Gastroesophageal sphincter (tissue), 3 donors: ENCODE data around the gene RFX3.

Experiments used
- CTCF ChIP-seq, 4 experiments: fragments of 200-600 bp in 2 of 4; fragments of 450-650 bp in 2 of 4; sonication (generic) in 1 of 4; IDR thresholded peaks; one replicate each; pipeline ENCODE4 v1.5.1; 2017 to 2019; ENCODE audit warnings: antibody characterized with exemption in 4 of 4, mild to moderate bottlenecking in 2 of 4, moderate library complexity in 2 of 4
- EP300 ChIP-seq: sonication (generic); formaldehyde crosslinking; IDR thresholded peaks from one replicate; pipeline ENCODE4 v1.6.1; 2017; ENCODE audit warnings: antibody characterized with exemption, mild to moderate bottlenecking
- POLR2A ChIP-seq, 2 donors: fragments of 450-650 bp; IDR thresholded peaks; one replicate each; pipeline ENCODE4 v1.6.1; 2017; ENCODE audit warnings: antibody characterized with exemption in 2 of 2, mild to moderate bottlenecking in 2 of 2, moderate library complexity in 1 of 2

GRCh38 chr9:3507395-3508077, 18.3 kb downstream of the RFX3 start:
- TF ChIP-seq CTCF (IDR thresholded peaks at IDR 0.05) (no peak), EP300 (no peak), POLR2A (IDR thresholded peaks at IDR 0.05) (no peak)
